Loucy (cell line): ENCODE data around the gene SSBP2.

Experiments
- EZH2phosphoT487 ChIP-seq: fragments of 200-600 bp; IDR thresholded peaks from 2 replicates; pipeline ENCODE4 v1.6.1; 2018; ENCODE audit warnings: antibody characterized with exemption, mild to moderate bottlenecking, moderate library complexity, borderline replicate concordance
- TF ChIP-seq, protein P1 (sequence below): fragments of 200-600 bp; sonication (generic); conservative IDR thresholded peaks from 2 replicates; pipeline ENCODE4 v1.5.1; 2014; ENCODE audit warnings: mild to moderate bottlenecking, antibody characterized with exemption, low read length

- TF ChIP-seq, protein P1, sequence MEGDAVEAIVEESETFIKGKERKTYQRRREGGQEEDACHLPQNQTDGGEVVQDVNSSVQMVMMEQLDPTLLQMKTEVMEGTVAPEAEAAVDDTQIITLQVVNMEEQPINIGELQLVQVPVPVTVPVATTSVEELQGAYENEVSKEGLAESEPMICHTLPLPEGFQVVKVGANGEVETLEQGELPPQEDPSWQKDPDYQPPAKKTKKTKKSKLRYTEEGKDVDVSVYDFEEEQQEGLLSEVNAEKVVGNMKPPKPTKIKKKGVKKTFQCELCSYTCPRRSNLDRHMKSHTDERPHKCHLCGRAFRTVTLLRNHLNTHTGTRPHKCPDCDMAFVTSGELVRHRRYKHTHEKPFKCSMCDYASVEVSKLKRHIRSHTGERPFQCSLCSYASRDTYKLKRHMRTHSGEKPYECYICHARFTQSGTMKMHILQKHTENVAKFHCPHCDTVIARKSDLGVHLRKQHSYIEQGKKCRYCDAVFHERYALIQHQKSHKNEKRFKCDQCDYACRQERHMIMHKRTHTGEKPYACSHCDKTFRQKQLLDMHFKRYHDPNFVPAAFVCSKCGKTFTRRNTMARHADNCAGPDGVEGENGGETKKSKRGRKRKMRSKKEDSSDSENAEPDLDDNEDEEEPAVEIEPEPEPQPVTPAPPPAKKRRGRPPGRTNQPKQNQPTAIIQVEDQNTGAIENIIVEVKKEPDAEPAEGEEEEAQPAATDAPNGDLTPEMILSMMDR = no peak
- TF ChIP-seq EZH2phosphoT487 = no peak
These were observed 11.1 kb upstream of the SSBP2 start for GRCh38 chr5:81761970-81762369.
